ENCODE measurements around the gene CLASP2. TPM values are rescaled to one million over a fixed set of nuclear protein-coding genes. Genes with fewer than 3 reads are reported as not detected.

Gene CLASP2
- total RNA-seq, 1 experiment from 2014 or later, result 40.4 TPM

DNA sequence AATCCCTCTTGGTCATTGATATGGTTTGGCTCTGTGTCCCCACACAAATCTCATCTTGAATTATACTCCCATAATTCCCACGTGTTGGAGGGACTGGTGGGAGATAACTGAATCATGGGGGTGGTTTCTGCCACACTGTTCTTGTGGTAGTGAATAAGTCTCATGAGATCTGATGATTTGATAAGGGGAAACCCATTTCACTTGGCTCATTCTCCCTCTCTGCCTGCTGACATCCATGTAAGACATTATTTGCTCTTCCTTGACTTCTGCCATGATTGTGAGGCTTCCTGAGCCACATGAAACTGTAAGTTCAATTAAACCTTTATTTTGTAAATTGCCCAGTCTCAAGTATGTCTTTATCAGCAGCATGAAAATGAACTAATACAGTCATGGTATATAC is 171.0 kb downstream of the CLASP2 start:
- intact Hi-C loops (cut with micrococcal nuclease; ENCODE audit: unreplicated experiment), result no loop called here
- no peaks in the 10 kb centered on the region for H3K4me1 ChIP-seq (ENCODE audit: control insufficient read depth, insufficient read depth, low read length)
- H3K4me3 ChIP-seq (ENCODE audit: low read depth in 2 of 2, low read length in 2 of 2), result no peak overlapping the region
- ATAC-seq, result no peak
- CTCF ChIA-PET, result no interaction called here
- DNase-seq (ENCODE audit: low read depth, low spot score), result no peak
- H3K36me3 ChIP-seq (ENCODE audit: control insufficient read depth, insufficient read depth, low read length), result no peaks in the 10 kb centered on the region
- H3K9me3 ChIP-seq (ENCODE audit: control insufficient read depth, insufficient read depth, low read depth, low read length), result no peaks in the 10 kb centered on the region
- in situ Hi-C loops (cut with HindIII; ENCODE audit: low pct_unique_long_range_greater_than_20kb, low sequenced_read_pairs), result no loop called here
- POLR2A ChIA-PET, result no interaction called here
- BruUV-seq (replicated peaks), result no TSS peak
- no peaks in the 10 kb centered on the region for H3K27me3 ChIP-seq (ENCODE audit: control insufficient read depth, insufficient read depth, low read length)
- no peak overlapping the region for H3K27ac ChIP-seq (ENCODE audit: low read length)
- TF ChIP-seq, protein P1, sequence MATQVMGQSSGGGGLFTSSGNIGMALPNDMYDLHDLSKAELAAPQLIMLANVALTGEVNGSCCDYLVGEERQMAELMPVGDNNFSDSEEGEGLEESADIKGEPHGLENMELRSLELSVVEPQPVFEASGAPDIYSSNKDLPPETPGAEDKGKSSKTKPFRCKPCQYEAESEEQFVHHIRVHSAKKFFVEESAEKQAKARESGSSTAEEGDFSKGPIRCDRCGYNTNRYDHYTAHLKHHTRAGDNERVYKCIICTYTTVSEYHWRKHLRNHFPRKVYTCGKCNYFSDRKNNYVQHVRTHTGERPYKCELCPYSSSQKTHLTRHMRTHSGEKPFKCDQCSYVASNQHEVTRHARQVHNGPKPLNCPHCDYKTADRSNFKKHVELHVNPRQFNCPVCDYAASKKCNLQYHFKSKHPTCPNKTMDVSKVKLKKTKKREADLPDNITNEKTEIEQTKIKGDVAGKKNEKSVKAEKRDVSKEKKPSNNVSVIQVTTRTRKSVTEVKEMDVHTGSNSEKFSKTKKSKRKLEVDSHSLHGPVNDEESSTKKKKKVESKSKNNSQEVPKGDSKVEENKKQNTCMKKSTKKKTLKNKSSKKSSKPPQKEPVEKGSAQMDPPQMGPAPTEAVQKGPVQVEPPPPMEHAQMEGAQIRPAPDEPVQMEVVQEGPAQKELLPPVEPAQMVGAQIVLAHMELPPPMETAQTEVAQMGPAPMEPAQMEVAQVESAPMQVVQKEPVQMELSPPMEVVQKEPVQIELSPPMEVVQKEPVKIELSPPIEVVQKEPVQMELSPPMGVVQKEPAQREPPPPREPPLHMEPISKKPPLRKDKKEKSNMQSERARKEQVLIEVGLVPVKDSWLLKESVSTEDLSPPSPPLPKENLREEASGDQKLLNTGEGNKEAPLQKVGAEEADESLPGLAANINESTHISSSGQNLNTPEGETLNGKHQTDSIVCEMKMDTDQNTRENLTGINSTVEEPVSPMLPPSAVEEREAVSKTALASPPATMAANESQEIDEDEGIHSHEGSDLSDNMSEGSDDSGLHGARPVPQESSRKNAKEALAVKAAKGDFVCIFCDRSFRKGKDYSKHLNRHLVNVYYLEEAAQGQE (IDR thresholded peaks at IDR 0.05; ENCODE audit: insufficient read depth in 1 of 2, low read depth in 2 of 2, low read length in 1 of 2), result no peak
- TF ChIP-seq SIN3A (IDR thresholded peaks at IDR 0.05; ENCODE audit: borderline replicate concordance, insufficient read depth, low read depth, low read length) (no peak), POLR2AphosphoS5 (IDR thresholded peaks at IDR 0.05; ENCODE audit: low read depth, low read length) (no peak), TCF7L2 (IDR thresholded peaks at IDR 0.05; ENCODE audit: low read depth, low read length) (no peak)
- TF ChIP-seq, protein P2, sequence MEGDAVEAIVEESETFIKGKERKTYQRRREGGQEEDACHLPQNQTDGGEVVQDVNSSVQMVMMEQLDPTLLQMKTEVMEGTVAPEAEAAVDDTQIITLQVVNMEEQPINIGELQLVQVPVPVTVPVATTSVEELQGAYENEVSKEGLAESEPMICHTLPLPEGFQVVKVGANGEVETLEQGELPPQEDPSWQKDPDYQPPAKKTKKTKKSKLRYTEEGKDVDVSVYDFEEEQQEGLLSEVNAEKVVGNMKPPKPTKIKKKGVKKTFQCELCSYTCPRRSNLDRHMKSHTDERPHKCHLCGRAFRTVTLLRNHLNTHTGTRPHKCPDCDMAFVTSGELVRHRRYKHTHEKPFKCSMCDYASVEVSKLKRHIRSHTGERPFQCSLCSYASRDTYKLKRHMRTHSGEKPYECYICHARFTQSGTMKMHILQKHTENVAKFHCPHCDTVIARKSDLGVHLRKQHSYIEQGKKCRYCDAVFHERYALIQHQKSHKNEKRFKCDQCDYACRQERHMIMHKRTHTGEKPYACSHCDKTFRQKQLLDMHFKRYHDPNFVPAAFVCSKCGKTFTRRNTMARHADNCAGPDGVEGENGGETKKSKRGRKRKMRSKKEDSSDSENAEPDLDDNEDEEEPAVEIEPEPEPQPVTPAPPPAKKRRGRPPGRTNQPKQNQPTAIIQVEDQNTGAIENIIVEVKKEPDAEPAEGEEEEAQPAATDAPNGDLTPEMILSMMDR (IDR thresholded peaks at IDR 0.05), result no peak

DNA sequence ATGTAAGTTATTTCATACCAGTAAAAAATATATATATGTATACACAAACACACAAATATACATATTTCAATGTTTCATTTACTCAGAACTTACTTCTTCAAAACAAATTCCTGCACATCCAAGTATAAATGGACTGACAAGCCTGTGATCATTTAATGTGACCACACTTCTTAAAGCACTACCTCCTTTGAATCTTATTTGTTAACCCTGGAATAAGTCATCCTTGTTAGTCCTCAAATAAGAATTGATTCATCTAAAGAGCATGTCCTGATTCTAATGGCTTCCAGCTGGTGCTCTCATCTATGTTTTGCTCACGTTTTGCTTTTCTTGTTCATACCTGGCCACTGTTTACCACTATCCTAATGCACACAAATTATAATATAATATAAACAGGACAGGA is 173.9 kb downstream of the CLASP2 start:
- TF ChIP-seq TCF7L2 (IDR thresholded peaks at IDR 0.05; ENCODE audit: low read depth, low read length) (no peak), SIN3A (IDR thresholded peaks at IDR 0.05; ENCODE audit: borderline replicate concordance, insufficient read depth, low read depth, low read length) (no peak), POLR2AphosphoS5 (IDR thresholded peaks at IDR 0.05; ENCODE audit: low read depth, low read length) (no peak)
- TF ChIP-seq, protein P1 (IDR thresholded peaks at IDR 0.05; ENCODE audit: insufficient read depth in 1 of 2, low read depth in 2 of 2, low read length in 1 of 2), result no peak
- TF ChIP-seq, protein P2 (IDR thresholded peaks at IDR 0.05), result no peak
- H3K4me3 ChIP-seq (ENCODE audit: low read depth in 2 of 2, low read length in 2 of 2), result no peak overlapping the region
- no TSS peak for BruUV-seq (replicated peaks)
- H3K4me1 ChIP-seq (ENCODE audit: control insufficient read depth, insufficient read depth, low read length), result no peaks in the 10 kb centered on the region
- in situ Hi-C loops (cut with HindIII; ENCODE audit: low pct_unique_long_range_greater_than_20kb, low sequenced_read_pairs) (no loop called here), intact Hi-C loops (cut with micrococcal nuclease; ENCODE audit: unreplicated experiment) (no loop called here)
- ChIA-PET CTCF (interaction anchor here (0.6 kb wide), 1 partner anchor 41 kb away, joined by 5 read pairs; no protein-coding TSS in a partner anchor), POLR2A (no interaction called here)
- H3K36me3 ChIP-seq (ENCODE audit: control insufficient read depth, insufficient read depth, low read length), result no peaks in the 10 kb centered on the region
- H3K27ac ChIP-seq (ENCODE audit: low read length), result no peak overlapping the region
- DNase-seq (ENCODE audit: low read depth, low spot score) (no peak), ATAC-seq (no peak)
- no peaks in the 10 kb centered on the region for H3K27me3 ChIP-seq (ENCODE audit: control insufficient read depth, insufficient read depth, low read length)
- H3K9me3 ChIP-seq (ENCODE audit: control insufficient read depth, insufficient read depth, low read depth, low read length), result no peaks in the 10 kb centered on the region

Data from Panc1 (cell line).